ENCODE results near the gene OPTC.

DNA sequence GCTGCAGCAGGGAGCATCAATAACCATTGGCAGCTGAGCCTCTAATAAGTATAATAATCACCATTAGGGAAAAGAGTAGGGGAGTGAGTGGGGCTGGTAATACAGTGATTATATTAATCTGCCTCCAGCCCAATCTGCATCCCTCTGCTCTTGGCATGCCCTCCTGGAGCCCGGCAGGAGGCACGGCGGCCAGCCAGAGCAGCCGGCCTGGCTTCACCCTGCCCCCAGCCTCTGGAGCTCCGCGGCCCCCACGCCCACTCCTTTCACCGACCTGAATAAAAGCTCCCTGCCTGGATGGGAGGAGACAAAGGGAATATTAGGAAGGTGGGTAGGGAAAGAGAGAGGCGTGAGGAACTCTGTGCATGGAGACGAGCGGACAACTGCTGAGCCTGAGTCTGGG, 28.3 kb downstream of the OPTC start:
- TF ChIP-seq CREB1 (IDR thresholded peaks at IDR 0.05; ENCODE audit: low read depth) (no peak), EP300 (IDR thresholded peaks at IDR 0.05; ENCODE audit: borderline replicate concordance) (peak; percentile 15; the same call in 1 of the 2 replicates), CEBPB (IDR thresholded peaks at IDR 0.05) (no peak), EGR1 (IDR thresholded peaks at IDR 0.05) (peak; percentile 82), FOXM1 (IDR thresholded peaks at IDR 0.05; ENCODE audit: borderline replicate concordance, low read depth) (no peak), NFIC (IDR thresholded peaks at IDR 0.05) (peak; percentile 76), ZBTB7A (IDR thresholded peaks at IDR 0.05; ENCODE audit: low read depth) (no peak), YY1 (IDR thresholded peaks at IDR 0.05; ENCODE audit: low read depth) (no peak), TEAD4 (IDR thresholded peaks at IDR 0.05) (no peak), RAD21 (IDR thresholded peaks at IDR 0.05; ENCODE audit: low read depth) (no peak), TAF1 (IDR thresholded peaks at IDR 0.05; ENCODE audit: low read depth) (no peak), TCF12 (IDR thresholded peaks at IDR 0.05; ENCODE audit: low read depth) (no peak; the same call in 1 of the 2 replicates)
- TF ChIP-seq, protein P1, sequence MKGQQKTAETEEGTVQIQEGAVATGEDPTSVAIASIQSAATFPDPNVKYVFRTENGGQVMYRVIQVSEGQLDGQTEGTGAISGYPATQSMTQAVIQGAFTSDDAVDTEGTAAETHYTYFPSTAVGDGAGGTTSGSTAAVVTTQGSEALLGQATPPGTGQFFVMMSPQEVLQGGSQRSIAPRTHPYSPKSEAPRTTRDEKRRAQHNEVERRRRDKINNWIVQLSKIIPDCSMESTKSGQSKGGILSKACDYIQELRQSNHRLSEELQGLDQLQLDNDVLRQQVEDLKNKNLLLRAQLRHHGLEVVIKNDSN (IDR thresholded peaks at IDR 0.05): no peak
- TF ChIP-seq, protein P2, sequence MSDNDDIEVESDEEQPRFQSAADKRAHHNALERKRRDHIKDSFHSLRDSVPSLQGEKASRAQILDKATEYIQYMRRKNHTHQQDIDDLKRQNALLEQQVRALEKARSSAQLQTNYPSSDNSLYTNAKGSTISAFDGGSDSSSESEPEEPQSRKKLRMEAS (IDR thresholded peaks at IDR 0.05): 0 out of 2 replicates have a peak, but pooled peaks have one; percentile 11
